ENCODE data around the gene FNIP2. TPM values are rescaled to one million over a fixed set of nuclear protein-coding genes. Genes with fewer than 3 reads are reported as not detected.
"Not testable (repeated sequence)": the region's sequence is repeated elsewhere in the genome, so short reads cannot be mapped to it uniquely, and the experiment has no call there.

The FNIP2 gene
- polyA plus RNA-seq, 4 donors = 43.0 to 50.1 (median 49.5) TPM

- DNase-seq (ENCODE audit: low read depth in 4 of 4, low spot score in 3 of 4) = no peak
Observed at GRCh38 chr4:158812543-158812942, 43.7 kb downstream of the FNIP2 start.

GRCh38 chr4:158813113-158813512 is 44.3 kb downstream of the FNIP2 start:
- no peak for DNase-seq (ENCODE audit: low read depth in 4 of 4, low spot score in 3 of 4)

- no peak for DNase-seq (ENCODE audit: low read depth in 4 of 4, low spot score in 3 of 4)
Observed at GRCh38 chr4:158814207-158814606, 45.4 kb downstream of the FNIP2 start.

- DNase-seq (ENCODE audit: low read depth in 4 of 4, low spot score in 3 of 4) = no peak
Observed at GRCh38 chr4:158814636-158815330, 46.0 kb downstream of the FNIP2 start.

GRCh38 chr4:158816955-158817354 is 48.1 kb downstream of the FNIP2 start:
- no peak for DNase-seq (ENCODE audit: low read depth in 4 of 4, low spot score in 3 of 4)

GRCh38 chr4:158817562-158818296 is 48.9 kb downstream of the FNIP2 start:
- no peak for DNase-seq (ENCODE audit: low read depth in 4 of 4, low spot score in 3 of 4)

GRCh38 chr4:158818560-158819140 is 49.8 kb downstream of the FNIP2 start:
- no peak for DNase-seq (ENCODE audit: low read depth in 4 of 4, low spot score in 3 of 4)

GRCh38 chr4:158819942-158820786 is 51.3 kb downstream of the FNIP2 start:
- no peak for DNase-seq (ENCODE audit: low read depth in 4 of 4, low spot score in 3 of 4)

GRCh38 chr4:158821228-158821971 is 52.6 kb downstream of the FNIP2 start:
- no peak for DNase-seq (ENCODE audit: low read depth in 4 of 4, low spot score in 3 of 4)

- DNase-seq (ENCODE audit: low read depth in 4 of 4, low spot score in 3 of 4) = no peak
Observed at GRCh38 chr4:158822348-158822747, 53.5 kb downstream of the FNIP2 start.

- DNase-seq (ENCODE audit: low read depth in 4 of 4, low spot score in 3 of 4) = no peak
Observed at GRCh38 chr4:158823461-158823873, 54.6 kb downstream of the FNIP2 start.

- DNase-seq (ENCODE audit: low read depth in 4 of 4, low spot score in 3 of 4) = no peak
Observed at GRCh38 chr4:158824425-158825274, 55.8 kb downstream of the FNIP2 start.

GRCh38 chr4:158825433-158826036 is 56.7 kb downstream of the FNIP2 start:
- DNase-seq (ENCODE audit: low read depth in 4 of 4, low spot score in 3 of 4) = no peak

- DNase-seq (ENCODE audit: low read depth in 4 of 4, low spot score in 3 of 4) = no peak
Observed at GRCh38 chr4:158826057-158826456, 57.2 kb downstream of the FNIP2 start.

- DNase-seq (ENCODE audit: low read depth in 4 of 4, low spot score in 3 of 4) = no peak
Observed at GRCh38 chr4:158826882-158827281, 58.1 kb downstream of the FNIP2 start.

GRCh38 chr4:158827543-158827981 is 58.7 kb downstream of the FNIP2 start:
- DNase-seq (ENCODE audit: low read depth in 4 of 4, low spot score in 3 of 4) = no peak

GRCh38 chr4:158828151-158828550 is 59.3 kb downstream of the FNIP2 start:
- not testable (repeated sequence) for DNase-seq (ENCODE audit: low read depth in 4 of 4, low spot score in 3 of 4)

GRCh38 chr4:158829254-158829653 is 60.4 kb downstream of the FNIP2 start:
- DNase-seq (ENCODE audit: low read depth in 4 of 4, low spot score in 3 of 4) = no peak

- no peak for DNase-seq (ENCODE audit: low read depth in 4 of 4, low spot score in 3 of 4)
Observed at GRCh38 chr4:158833602-158834001, 64.8 kb downstream of the FNIP2 start.

All from right renal pelvis (tissue), 4 donors.